AG09309 (cell line): Measurements from ENCODE around the gene DMXL1.

Source experiments
- DNase-seq: peaks from one replicate; pipeline ENCODE4 v3.0.0-alpha.2; 2010; ENCODE audit warnings: low read depth
- H3K4me3 ChIP-seq: 2 replicates; pipeline ENCODE4 v1.5.1; 2011; ENCODE audit warnings: mild to moderate bottlenecking, low read depth, low read length, moderate library complexity; ENCODE audit not compliant: control insufficient read depth
- CTCF ChIP-seq: IDR thresholded peaks from 2 replicates; pipeline ENCODE4 v1.5.1; 2011; ENCODE audit warnings: mild to moderate bottlenecking, low read depth, low read length, inconsistent platforms; ENCODE audit not compliant: insufficient read depth, control insufficient read depth; ENCODE audit errors: missing control alignments

DMXL1 gene

GRCh38 chr5:119076080-119076479, 5.2 kb downstream of the DMXL1 start:
- DNase-seq, result no peak
- H3K4me3 ChIP-seq, result no peak overlapping the region
- TF ChIP-seq CTCF, result no peak

- no peak for DNase-seq
- H3K4me3 ChIP-seq, result no peak overlapping the region
- TF ChIP-seq CTCF, result no peak
Measured at GRCh38 chr5:119077444-119077843, 6.6 kb downstream of the DMXL1 start.

- no peak for DNase-seq
- H3K4me3 ChIP-seq, result no peak overlapping the region
- TF ChIP-seq CTCF, result no peak
Measured at GRCh38 chr5:119078071-119078846, 7.4 kb downstream of the DMXL1 start.

GRCh38 chr5:119078861-119079260, 8.0 kb downstream of the DMXL1 start:
- TF ChIP-seq CTCF, result no peak

GRCh38 chr5:119079318-119079921, 8.5 kb downstream of the DMXL1 start:
- DNase-seq, result no peak
- H3K4me3 ChIP-seq, result no peak overlapping the region
- no peak for TF ChIP-seq CTCF

More at GRCh38 chr5:119078861-119079260, 8.0 kb downstream of the DMXL1 start:
- DNase-seq, result no peak
- H3K4me3 ChIP-seq, result no peak overlapping the region

GRCh38 chr5:119080936-119081335, 10.0 kb downstream of the DMXL1 start:
- no peak overlapping the region for H3K4me3 ChIP-seq
- no peak for DNase-seq
- no peak for TF ChIP-seq CTCF
